Epidermal melanocyte (primary cell): ENCODE measurements around the gene ZIC2.
"Not testable (repeated sequence)": the region's sequence is repeated elsewhere in the genome, so short reads cannot be mapped to it uniquely, and the experiment has no call there.

Experiments
- DNase-seq: peaks from one replicate; pipeline ENCODE4 v3.0.0; 2011; ENCODE audit warnings: low spot score; ENCODE audit not compliant: insufficient read length

The ZIC2 gene

DNA sequence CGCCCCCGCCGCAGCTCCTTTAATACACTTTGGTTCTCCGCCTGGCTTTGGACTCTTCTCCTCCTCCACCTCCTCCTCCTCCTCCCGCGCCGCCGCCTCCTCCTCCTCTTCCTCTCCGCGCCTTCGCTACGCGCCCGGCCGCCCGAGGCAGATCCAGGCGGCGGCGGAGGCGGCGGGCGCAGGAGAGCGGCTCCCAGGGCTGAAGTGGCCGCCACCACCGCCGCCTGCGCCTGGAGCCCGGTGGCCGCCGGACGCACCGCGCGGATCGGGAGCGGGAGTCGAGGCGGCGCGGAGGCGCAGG, at the start of gene ZIC2:
Gene ZIC2, plus strand, starts transcription at position 50 of the 301 bp plus-strand sequence. CDS start 281 bp downstream, outside the sequence.
- DNase-seq = no peak

DNA sequence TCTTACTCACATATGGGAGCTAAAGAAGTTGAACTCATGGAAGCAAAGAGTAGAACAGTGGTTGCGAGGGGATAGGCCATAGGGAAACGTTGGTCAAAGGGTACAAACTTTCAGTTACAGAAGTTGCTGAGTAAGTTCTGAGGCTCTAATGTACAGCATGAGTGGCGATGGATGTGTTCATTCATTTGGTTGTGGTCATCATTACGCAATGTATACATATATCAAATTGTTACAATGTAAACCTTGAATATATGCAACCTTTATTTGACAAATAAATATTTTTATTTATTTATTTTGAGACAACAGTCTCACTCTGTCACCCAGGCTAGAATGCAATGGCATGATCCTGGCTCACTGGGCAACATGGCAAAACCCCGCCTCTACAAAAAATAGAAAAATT, 48.7 kb upstream of the ZIC2 start:
- DNase-seq = no peak

DNA sequence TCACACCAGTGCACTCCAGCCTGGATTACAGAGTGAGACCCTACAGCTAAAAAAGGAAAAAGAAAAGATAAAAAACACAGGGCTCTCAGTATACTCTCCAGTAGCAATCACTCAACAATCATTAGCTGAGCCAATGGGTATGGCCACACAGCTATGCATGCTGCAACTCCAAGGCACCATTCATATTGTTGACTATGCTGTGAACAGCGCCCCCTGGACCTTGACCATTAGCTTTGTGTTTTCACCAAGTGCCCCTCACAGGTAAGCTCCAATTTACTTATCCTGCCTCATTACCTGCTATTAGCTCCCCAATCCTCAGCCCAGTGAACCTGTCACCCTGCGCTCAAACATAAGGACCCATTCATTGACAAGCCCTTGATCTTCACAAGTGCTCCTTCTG, 45.8 kb upstream of the ZIC2 start:
- DNase-seq = no peak

DNA sequence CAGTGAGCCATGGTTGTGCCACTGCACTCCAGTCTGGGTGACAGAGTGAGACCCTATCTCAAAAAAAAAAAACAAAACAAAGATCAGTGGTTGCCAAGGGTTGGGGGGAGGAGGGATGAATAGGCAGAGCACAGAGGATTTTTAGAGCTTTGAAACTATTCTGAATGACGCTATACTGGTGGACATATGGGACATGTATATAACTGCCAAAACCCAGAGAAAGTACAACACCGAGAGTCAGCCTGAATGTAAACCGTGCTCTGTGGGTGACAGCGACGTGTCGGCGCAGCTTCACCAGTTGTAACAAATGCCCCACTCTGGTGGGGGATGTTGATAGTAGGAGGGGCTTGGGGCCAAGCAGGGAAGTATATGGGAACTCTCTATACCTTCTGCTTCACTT, 42.9 kb upstream of the ZIC2 start:
- DNase-seq = no peak

DNA sequence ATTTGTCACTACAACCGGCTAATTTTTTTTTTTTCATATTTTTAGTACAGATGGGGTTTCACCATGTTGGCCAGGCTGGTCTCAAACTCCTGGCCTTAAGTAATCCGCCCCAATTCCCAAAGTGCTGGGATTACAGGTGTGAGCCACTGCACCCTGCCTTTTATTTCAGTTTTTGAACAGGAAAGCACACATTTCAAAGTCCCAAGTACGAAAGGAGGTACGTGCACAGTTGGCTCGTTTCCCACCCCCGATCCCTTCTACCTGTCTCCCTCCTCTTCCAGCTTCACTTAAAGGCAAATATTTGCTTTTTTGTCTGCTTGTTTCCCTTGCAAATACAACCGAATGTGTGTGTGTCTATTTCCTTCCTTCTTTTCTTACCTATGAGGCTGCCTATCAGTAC, 40.5 kb upstream of the ZIC2 start:
- DNase-seq = no peak

DNA sequence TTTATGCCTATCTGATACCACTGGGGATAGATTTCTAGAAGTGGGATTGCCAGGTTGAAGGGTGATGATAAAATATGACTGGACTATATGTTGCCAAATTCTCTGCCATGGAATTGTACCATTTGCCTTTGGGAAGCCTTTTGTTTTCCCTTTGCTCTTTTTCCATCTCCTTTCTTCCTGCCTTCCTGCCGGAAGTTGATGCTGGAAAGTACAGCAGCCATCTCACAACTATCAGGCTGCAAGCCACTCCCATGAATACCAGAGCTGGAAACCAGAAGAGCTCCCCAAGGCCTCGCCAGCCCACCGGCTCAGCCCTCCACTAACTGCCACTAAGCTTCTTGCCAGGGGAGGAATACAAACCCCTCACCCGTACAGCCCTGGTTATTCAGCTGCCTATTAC, 39.7 kb upstream of the ZIC2 start:
- DNase-seq = no peak

DNA sequence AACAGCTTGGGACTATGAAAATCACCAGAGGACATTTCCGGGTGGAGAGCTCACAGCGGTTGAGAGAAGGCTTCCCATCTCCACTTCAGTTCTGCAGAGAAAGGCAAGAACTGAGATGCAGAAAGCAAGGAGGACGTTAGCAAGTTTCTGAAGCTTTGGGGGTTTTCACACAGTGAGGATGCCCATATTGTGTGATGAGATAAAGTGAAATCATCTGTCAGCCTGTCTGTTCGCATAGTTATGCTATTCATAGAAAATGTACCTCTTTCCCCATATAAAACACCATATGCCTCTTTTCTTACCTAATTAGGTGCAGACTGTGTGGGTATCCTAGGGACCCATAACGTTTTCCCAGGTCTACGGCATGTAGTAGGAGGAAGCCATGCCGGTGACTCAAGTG, 37.5 kb upstream of the ZIC2 start:
- DNase-seq = no peak

DNA sequence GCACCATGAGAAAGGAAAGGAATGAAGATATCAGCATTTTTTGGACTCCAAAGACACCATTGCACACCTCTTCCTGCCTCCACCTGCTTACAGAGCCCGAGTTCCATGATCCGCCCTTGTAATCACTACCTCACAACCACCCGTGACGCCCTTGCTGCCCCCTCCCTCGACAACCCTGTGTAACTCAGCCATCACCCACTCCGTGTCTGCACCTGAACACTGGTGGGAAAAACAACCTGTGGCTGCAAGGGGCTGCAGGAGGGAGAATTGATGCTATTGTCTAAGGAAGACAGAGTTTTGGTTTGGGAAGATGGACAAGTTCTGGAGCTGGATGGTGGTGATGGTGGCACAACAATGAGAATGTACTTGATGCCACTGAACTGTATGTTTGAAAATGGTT, 37.0 kb upstream of the ZIC2 start:
- DNase-seq = no peak

DNA sequence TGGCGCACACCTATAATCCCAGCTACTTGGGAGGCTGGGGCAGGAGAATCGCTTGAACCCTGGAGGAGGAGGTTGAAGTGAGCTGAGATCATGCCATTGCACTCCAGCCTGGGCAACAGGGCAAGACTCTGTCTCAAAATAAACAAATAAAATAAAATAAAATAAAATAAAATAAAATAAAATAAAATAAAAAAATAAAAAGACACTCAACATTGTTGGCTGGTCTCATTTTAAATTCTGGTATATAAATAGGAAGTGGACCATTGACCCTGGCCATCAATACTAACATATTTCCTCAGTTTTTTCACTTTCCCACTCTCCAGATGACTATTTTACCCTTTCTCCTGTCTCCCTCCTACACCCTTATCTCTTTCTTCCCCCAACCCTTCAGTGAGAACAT, 36.1 kb upstream of the ZIC2 start:
- not testable (repeated sequence) for DNase-seq

DNA sequence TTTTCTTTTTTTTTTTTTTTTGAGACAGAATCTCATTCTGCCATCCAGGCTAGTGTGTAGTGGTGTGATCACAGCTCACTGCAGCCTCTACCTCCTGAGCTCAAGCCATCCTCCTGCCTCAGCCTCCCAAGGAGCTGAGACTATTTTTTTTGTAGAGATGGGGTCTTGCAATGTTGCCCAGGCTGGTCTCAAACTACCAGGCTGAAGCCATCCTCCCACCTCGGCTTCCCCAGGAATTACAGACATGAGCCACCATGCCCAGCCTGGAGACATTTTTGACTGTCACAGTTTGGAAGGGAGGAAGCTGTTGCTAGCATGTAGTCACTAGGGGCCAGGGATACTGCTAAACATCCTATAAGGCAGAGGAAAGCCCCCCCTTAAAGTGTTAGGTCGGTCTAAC, 33.9 kb upstream of the ZIC2 start:
- no peak for DNase-seq

DNA sequence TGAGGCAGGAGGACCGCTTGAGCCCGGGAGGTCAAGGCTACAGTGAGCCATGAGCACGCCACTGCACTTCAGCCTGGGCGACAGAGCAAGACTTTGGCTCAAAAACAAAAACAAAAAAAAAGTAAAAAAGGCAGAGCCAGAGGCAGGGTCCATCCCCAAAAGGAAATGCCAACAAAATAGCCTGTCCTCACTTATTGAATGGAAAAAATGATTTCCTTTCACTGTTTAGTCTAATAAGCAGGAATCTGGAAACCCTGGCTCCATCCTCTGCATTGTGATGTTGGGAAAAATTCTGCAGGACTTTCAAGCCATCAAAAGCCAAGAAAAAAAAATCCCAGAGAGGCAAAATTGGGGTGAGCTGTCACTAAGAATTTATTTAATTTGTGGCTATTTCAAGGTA, 33.2 kb upstream of the ZIC2 start:
- DNase-seq = no peak

DNA sequence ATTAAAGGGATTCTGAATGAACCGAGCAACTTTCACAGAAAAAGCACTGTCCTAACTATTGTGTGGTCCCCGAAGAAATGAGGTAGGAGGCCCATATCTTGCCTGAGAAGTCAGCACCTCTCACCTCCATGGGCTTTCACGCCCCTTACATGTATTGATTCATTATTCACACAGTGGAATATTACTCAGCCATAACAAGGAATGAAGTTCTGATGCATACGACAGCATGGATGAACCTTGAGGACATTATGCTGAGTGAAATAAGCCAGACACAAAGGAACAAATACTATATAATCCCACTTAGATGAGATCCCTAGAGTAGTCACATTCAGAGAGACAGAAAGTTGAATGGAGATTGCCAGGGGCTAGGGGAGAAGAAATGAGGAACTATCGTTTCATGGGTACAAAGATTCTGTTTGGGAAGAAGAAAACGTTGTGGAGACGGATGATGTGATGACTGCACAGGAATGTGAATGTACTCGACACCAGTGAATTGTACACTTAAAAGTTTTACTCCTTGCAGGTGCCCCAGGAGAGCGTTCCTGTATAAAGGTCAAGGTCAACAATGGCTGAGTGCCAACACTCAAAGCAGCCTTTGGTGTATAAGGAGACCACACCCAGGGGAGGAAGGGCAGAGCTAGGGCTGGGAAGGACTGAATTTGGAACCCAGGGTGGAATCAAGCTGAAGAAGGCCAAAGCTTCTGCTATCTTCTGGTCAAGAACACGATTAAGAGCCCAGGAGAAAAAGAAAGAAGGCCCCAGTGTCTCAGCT, 32.5 kb upstream of the ZIC2 start:
- DNase-seq = no peak

DNA sequence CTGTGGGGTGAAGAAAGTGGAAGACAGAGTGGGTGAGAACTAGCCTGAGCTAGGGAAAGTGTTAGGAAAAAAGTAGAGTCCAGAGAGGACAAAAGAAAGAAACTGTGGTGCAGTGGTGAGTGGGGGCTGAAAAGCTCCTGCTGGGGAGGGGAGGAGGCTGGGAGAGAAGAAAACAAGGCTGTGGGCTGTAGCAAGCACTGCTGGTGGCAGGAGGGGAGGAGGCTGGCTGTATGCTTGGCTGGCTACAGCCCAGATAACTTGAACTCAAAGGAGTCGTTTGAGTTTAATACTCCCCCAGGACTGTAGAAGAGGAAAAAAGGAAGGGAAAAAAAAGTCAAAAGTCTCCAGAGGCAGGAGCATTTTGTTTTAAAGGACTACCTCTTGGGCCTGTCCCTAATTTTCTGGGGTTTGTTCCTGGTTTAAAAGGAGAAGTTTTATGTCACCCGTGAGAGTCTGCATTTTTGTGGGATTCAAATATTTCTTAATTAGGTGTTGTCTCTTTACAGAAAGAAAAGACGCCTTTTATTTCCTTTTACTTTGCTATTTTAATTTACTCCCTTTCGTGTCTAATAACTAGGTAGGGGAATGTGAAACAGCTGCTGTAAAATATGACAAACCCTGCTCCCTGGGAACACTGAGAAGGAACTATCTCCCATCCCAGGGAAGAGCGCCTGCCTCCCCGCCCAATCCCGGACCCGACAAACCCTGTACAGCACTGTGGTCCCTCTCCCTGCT, 31.7 kb upstream of the ZIC2 start:
- no peak for DNase-seq

DNA sequence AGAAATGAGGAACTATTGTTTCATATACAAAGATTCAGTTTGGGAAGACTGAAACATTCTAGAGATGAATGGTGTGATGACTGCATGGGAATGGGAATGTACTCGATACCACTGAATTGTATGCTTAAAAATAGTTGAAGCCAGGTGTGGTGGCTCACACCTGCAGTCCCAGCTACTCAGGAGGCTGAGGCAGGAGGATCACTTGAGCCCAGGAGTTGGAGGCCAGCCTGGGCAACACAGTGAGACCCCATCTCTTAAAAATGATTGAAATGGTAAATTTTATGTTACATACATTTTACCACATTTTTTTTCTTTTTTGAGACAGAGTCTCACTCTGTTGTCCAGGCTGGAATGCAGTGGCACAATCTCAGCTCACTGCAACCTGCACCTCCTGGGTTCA, 29.9 kb upstream of the ZIC2 start:
- not testable (repeated sequence) for DNase-seq

DNA sequence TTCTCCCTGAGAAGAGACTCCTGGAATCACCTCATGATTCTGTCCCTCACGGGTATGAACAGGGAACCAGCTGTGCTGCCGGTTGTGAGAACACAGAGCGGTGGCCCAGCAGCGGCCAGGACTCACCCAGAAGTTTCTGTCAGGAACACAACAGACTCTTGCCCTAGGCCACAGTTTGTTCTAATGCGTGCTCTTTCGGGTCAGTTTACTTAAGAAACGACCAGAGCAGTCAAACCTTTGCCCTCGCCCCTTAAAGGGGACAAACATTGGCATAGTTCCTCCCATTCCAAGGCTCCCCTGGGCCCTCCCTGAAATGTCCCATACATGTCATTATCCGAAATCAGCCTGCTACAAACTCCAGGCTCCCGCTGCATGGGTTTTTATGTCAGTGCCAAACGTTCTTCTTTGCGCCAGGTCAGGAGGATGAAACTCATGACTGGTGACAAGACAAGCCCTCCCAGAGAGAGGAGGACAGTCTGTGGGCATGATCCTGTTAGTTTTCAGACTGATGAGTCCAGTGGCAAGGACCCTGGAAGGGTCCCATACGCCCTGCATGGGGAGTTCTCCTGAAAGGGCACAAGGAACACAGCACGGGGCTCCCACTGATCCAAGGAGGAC, 28.3 kb upstream of the ZIC2 start:
- no peak for DNase-seq

DNA sequence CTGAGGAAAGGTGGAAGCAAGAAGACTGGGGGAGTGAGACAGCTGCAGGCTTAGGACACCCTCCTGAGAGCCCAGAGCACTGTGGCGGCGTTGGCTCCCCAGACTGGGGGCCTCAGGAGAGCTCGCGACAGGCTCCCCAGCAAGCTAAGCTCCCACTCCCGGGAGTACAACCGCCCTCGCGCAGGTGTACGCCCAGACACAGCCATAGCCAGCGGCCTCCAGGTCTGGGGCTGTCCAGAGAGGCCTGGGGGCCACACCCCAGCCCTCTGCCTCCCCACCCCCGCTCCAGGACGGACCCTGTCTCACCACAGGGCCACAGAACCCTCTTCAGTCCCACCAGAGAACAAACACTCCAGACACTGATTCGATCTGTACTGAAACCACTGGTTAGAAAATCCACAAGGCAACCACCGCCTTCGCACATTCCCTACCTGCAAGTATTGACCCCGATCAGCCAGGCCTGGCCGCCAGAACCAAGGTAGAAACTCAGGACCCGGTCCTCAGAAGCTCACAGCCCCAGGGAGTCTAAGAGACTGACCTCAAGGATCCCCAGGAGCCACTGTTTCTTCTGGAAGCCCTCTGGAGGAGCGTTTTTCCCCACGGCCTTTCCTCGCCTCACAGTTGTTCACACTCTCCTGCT, 26.4 kb upstream of the ZIC2 start:
- DNase-seq = no peak

DNA sequence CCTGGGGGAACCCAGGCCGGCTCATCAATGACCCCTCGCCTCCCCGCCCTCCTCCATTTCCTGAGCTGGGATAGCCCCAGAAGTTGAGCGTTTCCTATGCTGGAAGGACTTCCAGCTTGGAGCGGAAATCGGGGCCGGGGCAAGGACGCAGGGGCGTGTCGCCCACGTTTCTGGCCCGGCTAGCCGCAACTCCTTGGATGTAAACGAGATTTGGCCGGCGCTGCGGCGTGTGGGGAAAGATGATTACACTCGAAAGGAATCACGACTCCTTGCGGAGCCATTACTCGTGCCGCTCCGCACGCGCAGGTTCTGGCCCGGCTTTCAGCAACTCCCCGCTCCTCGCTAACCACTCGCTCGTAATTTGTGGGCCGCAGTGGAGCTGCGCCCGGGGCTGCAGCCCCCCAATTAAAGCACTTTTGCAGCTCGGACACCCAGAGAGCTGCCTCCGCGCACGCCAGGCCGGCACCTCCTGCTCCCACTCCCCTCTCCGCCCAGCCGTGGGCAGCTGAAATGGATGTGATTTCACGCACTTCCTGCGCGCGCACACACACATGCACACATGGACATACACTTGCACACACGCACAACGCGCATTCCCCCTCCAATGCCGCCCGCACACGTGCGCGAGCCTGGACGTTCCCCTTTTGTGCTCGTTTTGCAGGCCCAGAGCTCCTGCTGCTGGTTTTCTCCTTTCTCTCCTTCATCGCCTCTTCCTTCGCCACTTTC, 25.7 kb upstream of the ZIC2 start:
- no peak for DNase-seq

DNA sequence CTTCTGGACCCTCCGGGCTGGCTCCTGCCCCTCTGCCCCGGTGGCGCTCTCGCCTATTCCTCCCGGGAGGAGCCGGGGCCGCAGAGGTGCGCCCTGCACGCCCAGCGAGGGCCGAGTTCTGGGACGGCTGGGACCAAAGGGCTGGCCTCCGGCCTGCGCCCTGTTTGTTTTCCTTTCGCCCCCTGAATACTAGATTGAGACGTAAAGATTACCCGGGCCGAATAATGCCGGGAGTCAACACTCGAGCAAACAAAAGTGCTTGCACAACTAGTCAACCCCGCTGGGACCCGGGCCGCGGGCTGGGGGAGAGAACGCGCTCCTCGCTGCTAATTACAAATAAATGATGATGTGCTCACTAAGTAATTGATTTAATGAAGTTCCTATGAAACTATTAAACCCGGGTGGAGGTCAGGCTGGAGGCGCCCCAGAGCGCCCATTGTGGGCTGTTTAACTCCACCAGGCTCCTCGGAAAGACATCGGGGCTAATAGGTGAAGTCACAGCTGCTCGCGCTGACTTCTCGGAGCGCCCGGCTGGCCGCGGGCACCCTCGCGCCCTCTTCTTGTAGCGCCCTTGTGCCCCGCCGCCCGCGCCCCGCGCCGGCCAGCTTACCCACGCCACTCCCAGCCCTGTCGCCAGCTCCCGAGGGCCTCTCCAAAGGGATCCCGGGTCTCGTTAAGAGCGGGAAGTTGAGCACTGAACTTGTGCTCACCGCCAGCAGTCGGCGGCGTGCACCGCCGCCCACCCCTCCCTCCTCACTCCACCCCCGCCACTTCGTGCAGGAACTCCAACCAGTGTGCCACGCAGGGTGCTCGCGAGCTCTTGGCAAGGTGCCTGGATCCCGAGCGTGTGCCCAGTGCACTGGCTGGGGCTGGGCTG, 24.9 kb upstream of the ZIC2 start:
- DNase-seq = no peak

DNA sequence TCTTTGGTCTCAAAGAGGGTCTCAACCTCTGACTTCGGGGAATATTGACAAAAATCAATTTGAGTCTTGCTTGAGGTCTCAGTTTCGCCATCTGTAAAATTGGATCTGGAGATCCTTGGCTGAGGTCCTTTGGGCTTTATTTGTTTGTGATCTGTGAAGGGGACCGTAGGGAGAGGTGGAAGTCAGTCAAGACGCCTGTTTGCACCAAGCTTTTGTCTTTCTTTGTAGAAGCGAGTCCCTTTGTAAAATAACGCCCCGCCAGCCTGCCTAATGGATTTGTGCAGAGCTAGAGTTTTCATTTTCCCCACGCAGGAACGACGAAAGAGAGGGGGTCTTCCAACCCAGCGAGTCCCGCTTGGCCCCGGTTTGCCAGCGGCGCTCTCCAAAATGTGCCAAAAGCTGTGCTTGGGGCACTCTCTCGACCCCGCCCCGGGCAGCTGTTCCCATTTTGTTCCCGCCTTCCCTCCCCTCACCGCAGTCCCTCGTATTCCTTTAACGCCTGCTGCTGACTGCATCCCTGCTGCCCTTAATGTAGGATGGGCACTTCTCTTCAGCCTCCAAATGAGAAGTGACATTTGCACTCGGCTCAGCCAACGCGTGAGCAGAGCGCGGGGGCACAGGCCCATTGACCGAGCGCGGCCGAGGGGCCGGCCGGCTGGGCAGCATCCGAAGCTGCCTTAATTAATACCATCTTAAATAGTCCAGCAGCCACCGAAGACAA, 23.0 kb upstream of the ZIC2 start:
- no peak for DNase-seq

DNA sequence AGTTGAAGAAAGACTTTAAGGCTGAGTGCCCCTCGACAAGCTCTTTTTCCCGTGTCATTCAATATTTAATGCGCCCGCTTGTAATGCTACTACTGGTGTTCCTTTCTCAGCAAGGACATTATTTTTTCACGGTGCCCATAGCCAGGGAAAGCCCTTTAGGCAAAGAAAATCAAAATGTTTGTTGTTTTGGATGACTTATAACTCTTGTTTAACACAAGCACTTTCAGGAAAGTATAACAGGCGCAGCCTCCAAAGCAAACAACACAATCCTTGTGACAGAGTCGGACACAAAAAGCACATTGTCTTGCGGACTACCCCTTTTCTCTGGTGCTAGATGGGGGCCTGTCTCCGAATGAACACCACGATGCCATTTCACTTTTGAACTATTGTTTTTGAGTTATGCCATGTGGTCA, 22.5 kb upstream of the ZIC2 start:
- DNase-seq = no peak
